Measurements from ENCODE around the gene CBLB.

The CBLB gene

GRCh38 chr3:105790534-105790933 is 78.3 kb downstream of the CBLB start:
- no peak overlapping the region for H3K4me3 ChIP-seq (ENCODE audit: low read depth, low read length)

GRCh38 chr3:105788593-105788992 is 80.2 kb downstream of the CBLB start:
- H3K4me3 ChIP-seq (ENCODE audit: low read depth, low read length) = no peak overlapping the region
- TF ChIP-seq CTCF (IDR thresholded peaks at IDR 0.05; ENCODE audit: low read depth, low read length) = no peak

More at GRCh38 chr3:105790534-105790933, 78.3 kb downstream of the CBLB start:
- no peak for TF ChIP-seq CTCF (IDR thresholded peaks at IDR 0.05; ENCODE audit: low read depth, low read length)

- no peak overlapping the region for H3K4me3 ChIP-seq (ENCODE audit: low read depth, low read length)
- TF ChIP-seq CTCF (IDR thresholded peaks at IDR 0.05; ENCODE audit: low read depth, low read length) = no peak
Measured at GRCh38 chr3:105787453-105787852, 81.4 kb downstream of the CBLB start.

GRCh38 chr3:105786990-105787389 is 81.8 kb downstream of the CBLB start:
- no peak overlapping the region for H3K4me3 ChIP-seq (ENCODE audit: low read depth, low read length)
- no peak for TF ChIP-seq CTCF (IDR thresholded peaks at IDR 0.05; ENCODE audit: low read depth, low read length)

GRCh38 chr3:105786241-105786640 is 82.6 kb downstream of the CBLB start:
- TF ChIP-seq CTCF (IDR thresholded peaks at IDR 0.05; ENCODE audit: low read depth, low read length) = no peak
- H3K4me3 ChIP-seq (ENCODE audit: low read depth, low read length) = no peak overlapping the region

GRCh38 chr3:105785803-105786202 is 83.0 kb downstream of the CBLB start:
- TF ChIP-seq CTCF (IDR thresholded peaks at IDR 0.05; ENCODE audit: low read depth, low read length) = no peak
- H3K4me3 ChIP-seq (ENCODE audit: low read depth, low read length) = no peak overlapping the region

- no peak for TF ChIP-seq CTCF (IDR thresholded peaks at IDR 0.05; ENCODE audit: low read depth, low read length)
- no peak overlapping the region for H3K4me3 ChIP-seq (ENCODE audit: low read depth, low read length)
Measured at GRCh38 chr3:105783631-105784030, 85.2 kb downstream of the CBLB start.

Measured in WI38 (cell line).